Thymus (tissue), 11 donors: Measurements from ENCODE around the gene F10. TPM values are rescaled to one million over a fixed set of nuclear protein-coding genes. Genes with fewer than 3 reads are reported as not detected.

Experiments
- DNase-seq, 9 donors: peaks; one replicate each; pipeline ENCODE4 v3.0.0-alpha.2; 2013; ENCODE audit warnings: low spot score in 9 of 9, low read depth in 6 of 9, missing footprints in 1 of 9
- H3K27ac ChIP-seq, 2 donors: one replicate each; pipeline ENCODE4 v1.5.1; 2013; ENCODE audit warnings: control low read depth in 1 of 2, low read depth in 1 of 2, low read length in 1 of 2, mild to moderate bottlenecking in 1 of 2, moderate library complexity in 1 of 2
- H3K27me3 ChIP-seq, 2 donors: one replicate each; pipeline ENCODE4 v1.5.1; 2013; ENCODE audit warnings: low read length in 1 of 2; ENCODE audit not compliant: control insufficient read depth in 2 of 2, insufficient read depth in 1 of 2
- H3K36me3 ChIP-seq, 2 donors: one replicate each; pipeline ENCODE4 v1.5.1; 2013; ENCODE audit warnings: low read length in 1 of 2, mild to moderate bottlenecking in 1 of 2, moderate library complexity in 1 of 2; ENCODE audit not compliant: control insufficient read depth in 2 of 2, insufficient read depth in 2 of 2
- H3K4me1 ChIP-seq, 2 donors: one replicate each; pipeline ENCODE4 v1.5.1; 2013; ENCODE audit warnings: low read length in 2 of 2; ENCODE audit not compliant: control insufficient read depth in 2 of 2, insufficient read depth in 2 of 2
- H3K4me3 ChIP-seq, 2 donors: one replicate each; pipeline ENCODE4 v1.5.1; 2013; ENCODE audit warnings: low read length in 2 of 2, control low read depth in 1 of 2, mild to moderate bottlenecking in 1 of 2
- H3K9me3 ChIP-seq, 2 donors: one replicate each; pipeline ENCODE4 v1.5.1; 2013; ENCODE audit warnings: low read length in 1 of 2, mild to moderate bottlenecking in 1 of 2; ENCODE audit not compliant: control insufficient read depth in 2 of 2, insufficient read depth in 1 of 2
- WGBS: extraction: QIAGEN DNeasy Blood & Tissue Kit; methylation state at CpG from one replicate; pipeline ENCODE4 v1.1.7; 2013; 5-methylcytosine and 5-hydroxymethylcytosine counted together
- polyA plus RNA-seq: library from polyadenylated mRNA; stranded (reverse); fragments of 200-250 nt; gene quantifications from one replicate; pipeline ENCODE4 v1.2.3, GENCODE V29; 2013
- total RNA-seq: library from RNA; stranded (reverse); fragments of 120-200 nt; gene quantifications from one replicate; pipeline ENCODE4 v1.2.4, GENCODE V29; 2013
- donor health status: healthy.

Gene F10
- total and polyA plus RNA-seq, 2 donors, result 1.4 to 2.7 TPM

GRCh38 chr13:113084943-113085540 is 37.6 kb upstream of the F10 start:
- H3K27me3 ChIP-seq, result no peaks in the 10 kb centered on the region
- H3K36me3 ChIP-seq, result no peaks in the 10 kb centered on the region
- 95% methylated on average over 24 of the region's 24 CpGs for WGBS
- H3K4me3 ChIP-seq, result no peak overlapping the region
- no peak for DNase-seq
- H3K4me1 ChIP-seq, result peaks cover 0 to 3% of the 10 kb centered on the region in 2 donors
- H3K27ac ChIP-seq, result no peak overlapping the region
- peaks cover 0 to 20% of the 10 kb centered on the region in 2 donors for H3K9me3 ChIP-seq

- Histone ChIP-seq H3K9me3 (peaks cover 0 to 20% of the 10 kb centered on the region in 2 donors), H3K36me3 (no peaks in the 10 kb centered on the region), H3K4me3 (no peak overlapping the region), H3K27me3 (no peaks in the 10 kb centered on the region), H3K27ac (no peak overlapping the region), H3K4me1 (peaks cover 0 to 3% of the 10 kb centered on the region in 2 donors)
- DNase-seq, result no peak
- WGBS, result 92% methylated on average over 32 of the region's 32 CpGs
Measured at GRCh38 chr13:113086031-113086750, 36.4 kb upstream of the F10 start.

GRCh38 chr13:113086991-113087922 is 35.3 kb upstream of the F10 start:
- Histone ChIP-seq H3K36me3 (no peaks in the 10 kb centered on the region), H3K9me3 (peaks cover 0 to 20% of the 10 kb centered on the region in 2 donors), H3K4me3 (no peak overlapping the region), H3K4me1 (peaks cover 0 to 3% of the 10 kb centered on the region in 2 donors), H3K27me3 (no peaks in the 10 kb centered on the region), H3K27ac (no peak overlapping the region)
- DNase-seq, result no peak
- WGBS, result 96% methylated on average over 39 of the region's 39 CpGs

- no peak for DNase-seq
- 98% methylated on average over 40 of the region's 40 CpGs for WGBS
- Histone ChIP-seq H3K27ac (no peak overlapping the region), H3K27me3 (no peaks in the 10 kb centered on the region), H3K9me3 (peaks cover 0 to 20% of the 10 kb centered on the region in 2 donors), H3K36me3 (no peaks in the 10 kb centered on the region), H3K4me1 (peaks cover 0 to 3% of the 10 kb centered on the region in 2 donors), H3K4me3 (no peak overlapping the region)
Measured at GRCh38 chr13:113087923-113088690, 34.5 kb upstream of the F10 start.

- Histone ChIP-seq H3K9me3 (peaks cover 0 to 20% of the 10 kb centered on the region in 2 donors), H3K27me3 (no peaks in the 10 kb centered on the region), H3K36me3 (no peaks in the 10 kb centered on the region), H3K27ac (no peak overlapping the region), H3K4me3 (no peak overlapping the region), H3K4me1 (no peaks in the 10 kb centered on the region)
- DNase-seq, result no peak
- 96% methylated on average over 17 of the region's 17 CpGs for WGBS
Measured at GRCh38 chr13:113088691-113089020, 33.9 kb upstream of the F10 start.

- no peak overlapping the region for H3K27ac ChIP-seq
- no peak for DNase-seq
- H3K27me3 ChIP-seq, result no peaks in the 10 kb centered on the region
- H3K36me3 ChIP-seq, result no peaks in the 10 kb centered on the region
- H3K4me1 ChIP-seq, result no peaks in the 10 kb centered on the region
- H3K9me3 ChIP-seq, result peaks cover 0 to 14% of the 10 kb centered on the region in 2 donors
- H3K4me3 ChIP-seq, result no peak overlapping the region
- 97% methylated on average over 36 of the region's 36 CpGs for WGBS
Measured at GRCh38 chr13:113089693-113090414, 32.7 kb upstream of the F10 start.

- Histone ChIP-seq H3K9me3 (peaks cover 0 to 9% of the 10 kb centered on the region in 2 donors), H3K4me1 (no peaks in the 10 kb centered on the region), H3K4me3 (no peak overlapping the region), H3K27ac (no peak overlapping the region), H3K36me3 (no peaks in the 10 kb centered on the region), H3K27me3 (no peaks in the 10 kb centered on the region)
- DNase-seq, result no peak
- WGBS, result 94% methylated on average over 13 of the region's 13 CpGs
Measured at GRCh38 chr13:113090415-113090770, 32.2 kb upstream of the F10 start.

- no peaks in the 10 kb centered on the region for H3K36me3 ChIP-seq
Measured at GRCh38 chr13:113090806-113091205, 31.8 kb upstream of the F10 start.

More at GRCh38 chr13:113090806-113091205, 31.8 kb upstream of the F10 start:
- H3K4me1 ChIP-seq, result no peaks in the 10 kb centered on the region
- no peak overlapping the region for H3K27ac ChIP-seq
- peaks cover 0 to 5% of the 10 kb centered on the region in 2 donors for H3K9me3 ChIP-seq
- no peak overlapping the region for H3K4me3 ChIP-seq
- no peak for DNase-seq
- WGBS, result 97% methylated on average over 24 of the region's 24 CpGs
- H3K27me3 ChIP-seq, result no peaks in the 10 kb centered on the region
